GM19023 (cell line): ENCODE measurements around the gene SUCLG1.
A peak's percentile ranks its signal among the peaks of the same experiment; 100 is the strongest.

Experiments
- ATAC-seq: cut with Tn5 transposase; IDR thresholded peaks from one replicate; pipeline ENCODE4 v1.9.1; 2021; ENCODE audit warnings: mild to moderate bottlenecking, moderate library complexity; ENCODE audit not compliant: unreplicated experiment

The SUCLG1 gene

GRCh38 chr2:84467389-84467788, 8.3 kb upstream of the SUCLG1 start:
- ATAC-seq: no peak

GRCh38 chr2:84461310-84461709, 2.2 kb upstream of the SUCLG1 start:
- no peak for ATAC-seq

GRCh38 chr2:84460670-84461069, 1.6 kb upstream of the SUCLG1 start:
- no peak for ATAC-seq

- ATAC-seq: no peak
Observed at GRCh38 chr2:84459944-84460429, 907 bp upstream of the SUCLG1 start.

- peak; percentile 35 for ATAC-seq
Observed at GRCh38 chr2:84458551-84459017, 496 bp downstream of the SUCLG1 start.

GRCh38 chr2:84457686-84458085, 1.4 kb downstream of the SUCLG1 start:
- ATAC-seq: no peak

- ATAC-seq: no peak
Observed at GRCh38 chr2:84456156-84456555, 2.9 kb downstream of the SUCLG1 start.

- no peak for ATAC-seq
Observed at GRCh38 chr2:84454581-84454980, 4.5 kb downstream of the SUCLG1 start.

- no peak for ATAC-seq
Observed at GRCh38 chr2:84452624-84453023, 6.5 kb downstream of the SUCLG1 start.

GRCh38 chr2:84451579-84451978, 7.5 kb downstream of the SUCLG1 start:
- no peak for ATAC-seq

- ATAC-seq: no peak
Observed at GRCh38 chr2:84450288-84451227, 8.5 kb downstream of the SUCLG1 start.

- ATAC-seq: no peak
Observed at GRCh38 chr2:84449711-84450110, 9.4 kb downstream of the SUCLG1 start.

GRCh38 chr2:84449055-84449454, 10.0 kb downstream of the SUCLG1 start:
- no peak for ATAC-seq

- no peak for ATAC-seq
Observed at GRCh38 chr2:84443477-84443876, 15.6 kb downstream of the SUCLG1 start.

GRCh38 chr2:84442888-84443287, 16.2 kb downstream of the SUCLG1 start:
- no peak for ATAC-seq

- ATAC-seq: no peak
Observed at GRCh38 chr2:84441505-84441904, 17.6 kb downstream of the SUCLG1 start.

GRCh38 chr2:84441036-84441435, 18.0 kb downstream of the SUCLG1 start:
- no peak for ATAC-seq

- ATAC-seq: no peak
Observed at GRCh38 chr2:84435345-84436025, 23.6 kb downstream of the SUCLG1 start.

- no peak for ATAC-seq
Observed at GRCh38 chr2:84429328-84429727, 29.8 kb downstream of the SUCLG1 start.

GRCh38 chr2:84427235-84428138, 31.6 kb downstream of the SUCLG1 start:
- peak; percentile 58 for ATAC-seq

GRCh38 chr2:84425310-84425709, 33.8 kb downstream of the SUCLG1 start:
- ATAC-seq: no peak
